ENCODE results near the gene TMSB15C.

The TMSB15C gene

GRCh38 chrX:104045642-104046041 is 30.4 kb downstream of the TMSB15C start:
- DNase-seq (ENCODE audit: low read depth, low spot score) = no peak

- no peak for DNase-seq (ENCODE audit: low read depth, low spot score)
These were observed 35.0 kb downstream of the TMSB15C start for GRCh38 chrX:104041003-104041402.

DNA sequence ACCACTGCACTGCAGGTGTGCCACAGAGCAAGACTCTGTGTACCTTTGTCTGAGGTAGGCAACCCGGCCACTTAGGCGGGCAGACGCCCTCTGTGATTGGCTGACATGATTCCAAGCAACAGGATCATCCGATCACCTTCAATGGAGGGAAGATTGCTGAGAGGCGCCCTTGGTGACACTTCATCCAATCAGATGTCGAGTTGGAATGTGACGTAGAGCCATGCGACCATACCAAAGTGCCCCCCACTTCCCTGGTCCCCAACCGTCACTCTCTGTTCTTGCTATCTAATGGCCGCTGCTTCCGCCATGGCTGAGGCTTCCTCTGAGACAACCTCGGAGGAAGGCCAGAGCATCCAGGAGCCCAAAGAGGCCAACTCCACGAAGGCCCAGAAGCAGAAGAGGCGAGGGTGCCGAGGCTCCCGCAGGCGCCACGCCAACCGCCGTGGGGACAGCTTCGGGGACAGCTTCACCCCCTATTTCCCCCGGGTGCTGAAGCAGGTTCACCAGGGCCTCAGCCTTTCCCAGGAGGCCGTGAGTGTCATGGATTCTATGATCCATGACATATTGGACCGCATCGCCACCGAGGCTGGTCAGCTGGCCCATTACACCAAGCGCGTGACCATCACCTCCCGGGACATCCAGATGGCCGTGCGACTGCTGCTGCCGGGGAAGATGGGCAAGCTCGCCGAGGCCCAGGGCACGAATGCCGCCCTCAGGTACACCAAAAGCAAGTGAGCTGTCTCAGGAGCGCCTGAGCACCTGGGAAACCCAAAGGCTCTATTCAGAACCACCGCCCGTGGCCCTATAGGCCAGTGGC is 36.1 kb downstream of the TMSB15C start, which contains the start of gene H2BW2:
TSS of gene H2BW2 (plus strand) at position 268 of the 817 bp plus-strand sequence. CDS start at position 307, 39 bp downstream.
- no peak for DNase-seq (ENCODE audit: low read depth, low spot score)
